AG04450 (cell line): ENCODE measurements around the gene TGFBR3. TPM values are rescaled to one million over a fixed set of nuclear protein-coding genes. Genes with fewer than 3 reads are reported as not detected.

ENCODE experiments used
- CTCF ChIA-PET: fragments of 300-600, 350-600 bp; formaldehyde crosslinking; extraction: SDS; loops from one replicate; lab custom pipeline; 2022; ENCODE audit warnings: antibody characterized with exemption, inconsistent platforms; lab: Charles Lee
- POLR2A ChIA-PET: fragments of 350-600 bp; formaldehyde crosslinking; extraction: SDS; loops from one replicate; lab custom pipeline; 2021; ENCODE audit warnings: antibody characterized with exemption, inconsistent platforms; lab: Yijun Ruan, JAX
- DNase-seq: peaks from one replicate; pipeline ENCODE4 v3.0.0-alpha.2; 2011; ENCODE audit warnings: low read depth, low spot score
- H3K27ac ChIP-seq: one replicate; pipeline ENCODE4 v1.5.1; 2012; ENCODE audit warnings: low read depth, low read length, control low read depth
- H3K27me3 ChIP-seq: one replicate; pipeline ENCODE4 v1.6.0; 2012; ENCODE audit warnings: low read length; ENCODE audit not compliant: control insufficient read depth, insufficient read depth
- H3K4me3 ChIP-seq: 2 replicates; pipeline ENCODE4 v1.5.1; 2011; ENCODE audit warnings: mild to moderate bottlenecking, low read depth, low read length, control low read depth
- H3K9me3 ChIP-seq: 2 replicates; pipeline ENCODE4 v1.5.1; 2012; ENCODE audit warnings: low read length; ENCODE audit not compliant: control insufficient read depth, insufficient read depth
- polyA plus RNA-seq: library from polyadenylated mRNA; depleted of rRNA; stranded (reverse); fragments of >200 nt; gene quantifications from 2 replicates; pipeline ENCODE4 v1.2.3, GENCODE V29; 2011
- TF ChIP-seq, protein P1 (sequence below): IDR thresholded peaks from 2 replicates; pipeline ENCODE4 v1.5.1; 2011; ENCODE audit warnings: low read depth, low read length, control low read depth, inconsistent platforms

Gene TGFBR3
- polyA plus RNA-seq, 1 experiment, result 36.5 TPM

DNA sequence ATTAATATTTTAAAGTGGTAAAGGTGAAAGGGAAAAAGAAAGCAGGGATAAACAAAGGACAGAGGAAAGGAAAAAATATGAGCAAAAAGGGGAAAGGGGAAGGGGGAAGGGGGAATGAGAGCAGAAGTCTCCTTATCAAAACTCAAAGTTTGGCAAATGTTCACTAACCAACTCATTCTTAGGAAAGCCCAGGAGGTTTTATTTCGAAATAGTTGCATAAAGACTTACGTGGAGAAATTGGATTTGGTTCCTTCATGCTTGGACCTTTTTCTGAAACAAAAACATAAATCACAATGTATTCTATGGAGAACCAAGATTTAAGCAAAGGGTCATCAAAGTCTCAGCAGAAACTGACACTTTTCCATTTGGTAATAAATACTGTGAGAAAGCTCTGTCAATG, 188.1 kb downstream of the TGFBR3 start:
- Histone ChIP-seq H3K27me3 (no peaks in the 10 kb centered on the region), H3K27ac (no peak overlapping the region), H3K9me3 (no peaks in the 10 kb centered on the region), H3K4me3 (no peak overlapping the region)
- CTCF ChIA-PET, result interaction anchor here (0.6 to 1.0 kb wide), 2 partner anchors 185 kb away, joined by 3 to 4 read pairs; no protein-coding TSS in a partner anchor
- POLR2A ChIA-PET, result interaction anchor here (1.1 kb wide), 1 partner anchor 123 kb away, joined by 3 read pairs; no protein-coding TSS in a partner anchor
- DNase-seq, result no peak
- TF ChIP-seq, protein P1, sequence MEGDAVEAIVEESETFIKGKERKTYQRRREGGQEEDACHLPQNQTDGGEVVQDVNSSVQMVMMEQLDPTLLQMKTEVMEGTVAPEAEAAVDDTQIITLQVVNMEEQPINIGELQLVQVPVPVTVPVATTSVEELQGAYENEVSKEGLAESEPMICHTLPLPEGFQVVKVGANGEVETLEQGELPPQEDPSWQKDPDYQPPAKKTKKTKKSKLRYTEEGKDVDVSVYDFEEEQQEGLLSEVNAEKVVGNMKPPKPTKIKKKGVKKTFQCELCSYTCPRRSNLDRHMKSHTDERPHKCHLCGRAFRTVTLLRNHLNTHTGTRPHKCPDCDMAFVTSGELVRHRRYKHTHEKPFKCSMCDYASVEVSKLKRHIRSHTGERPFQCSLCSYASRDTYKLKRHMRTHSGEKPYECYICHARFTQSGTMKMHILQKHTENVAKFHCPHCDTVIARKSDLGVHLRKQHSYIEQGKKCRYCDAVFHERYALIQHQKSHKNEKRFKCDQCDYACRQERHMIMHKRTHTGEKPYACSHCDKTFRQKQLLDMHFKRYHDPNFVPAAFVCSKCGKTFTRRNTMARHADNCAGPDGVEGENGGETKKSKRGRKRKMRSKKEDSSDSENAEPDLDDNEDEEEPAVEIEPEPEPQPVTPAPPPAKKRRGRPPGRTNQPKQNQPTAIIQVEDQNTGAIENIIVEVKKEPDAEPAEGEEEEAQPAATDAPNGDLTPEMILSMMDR, result no peak

DNA sequence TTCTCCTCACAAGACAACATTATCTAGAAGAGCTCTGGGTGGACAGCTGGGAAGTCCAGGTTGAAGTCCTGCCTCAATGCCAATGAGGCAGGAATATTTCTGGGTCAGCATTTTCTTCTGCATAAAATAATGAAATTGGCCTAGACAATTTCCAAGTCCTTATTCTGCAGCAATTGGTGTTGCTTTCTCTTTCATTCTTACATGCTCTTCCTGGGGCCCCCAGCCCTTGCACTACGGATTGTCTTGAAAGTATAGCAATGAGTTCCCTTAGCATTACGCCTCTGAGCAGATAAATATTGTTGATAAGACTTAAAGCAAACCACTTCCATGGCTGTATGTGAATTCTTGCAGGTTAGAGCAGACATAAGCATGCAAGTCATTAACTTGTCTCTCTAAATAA, 188.5 kb downstream of the TGFBR3 start:
- DNase-seq, result no peak
- no peaks in the 10 kb centered on the region for H3K9me3 ChIP-seq
- no peak overlapping the region for H3K4me3 ChIP-seq
- TF ChIP-seq, protein P1, result no peak
- no peak overlapping the region for H3K27ac ChIP-seq
- CTCF ChIA-PET, result interaction anchor here (1.0 kb wide), 1 partner anchor 185 kb away, joined by 3 read pairs; no protein-coding TSS in a partner anchor
- no peaks in the 10 kb centered on the region for H3K27me3 ChIP-seq
- POLR2A ChIA-PET, result interaction anchor here (1.1 kb wide), 1 partner anchor 122 kb away, joined by 3 read pairs; no protein-coding TSS in a partner anchor

DNA sequence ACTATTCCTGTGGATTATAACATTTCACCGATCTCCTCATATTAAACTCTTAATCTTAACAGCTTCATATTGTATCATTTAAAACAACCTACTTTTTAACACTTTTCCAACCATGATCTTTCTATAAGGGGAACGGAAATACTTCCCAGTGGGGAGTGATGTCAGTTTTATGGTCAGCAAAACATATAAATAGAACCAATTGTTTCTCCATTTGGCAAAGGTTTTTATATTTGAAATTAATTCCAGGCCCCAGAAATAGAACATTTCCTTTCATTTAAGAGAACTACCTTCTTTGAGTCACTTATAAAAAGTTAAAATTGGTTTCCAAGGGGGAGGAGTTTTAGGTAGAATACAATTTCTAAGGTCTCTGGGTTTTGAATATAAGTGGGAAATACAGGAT, 189.6 kb downstream of the TGFBR3 start:
- POLR2A ChIA-PET, result no interaction called here
- DNase-seq, result no peak
- CTCF ChIA-PET, result interaction anchor here (0.6 kb wide), 1 partner anchor 185 kb away, joined by 4 read pairs; no protein-coding TSS in a partner anchor

DNA sequence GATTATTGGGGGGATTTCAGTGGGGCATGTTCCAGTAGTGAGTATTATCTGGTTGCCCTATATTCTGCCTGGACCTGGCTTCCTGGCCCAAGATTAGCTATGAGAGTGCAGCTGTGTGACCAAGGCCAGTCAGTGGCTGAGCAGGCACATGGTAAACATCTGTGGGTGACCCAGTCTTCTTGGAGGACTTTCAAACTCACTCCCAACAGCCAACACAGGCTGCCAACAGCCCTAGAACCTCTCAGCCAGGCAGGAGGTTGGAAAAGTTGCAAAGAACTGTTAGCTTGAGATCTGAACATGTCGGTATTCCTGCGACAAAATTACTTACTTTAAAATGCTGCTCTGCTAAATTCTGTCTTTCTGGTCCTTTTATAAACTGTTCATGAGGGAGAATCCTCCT, 192.4 kb downstream of the TGFBR3 start:
- no peaks in the 10 kb centered on the region for H3K9me3 ChIP-seq
- H3K27me3 ChIP-seq, result no peaks in the 10 kb centered on the region
- ChIA-PET POLR2A (no interaction called here), CTCF (interaction anchor here (0.5 to 1.2 kb wide), 2 partner anchors 74 to 617 kb away, joined by 3 to 4 read pairs; no protein-coding TSS in a partner anchor)
- TF ChIP-seq, protein P1, result no peak
- no peak overlapping the region for H3K27ac ChIP-seq
- DNase-seq, result no peak
- no peak overlapping the region for H3K4me3 ChIP-seq

More for the DNA sequence above, 189.6 kb downstream of the TGFBR3 start:
- H3K27ac ChIP-seq, result no peak overlapping the region
- TF ChIP-seq, protein P1, result no peak
- no peak overlapping the region for H3K4me3 ChIP-seq
- H3K9me3 ChIP-seq, result no peaks in the 10 kb centered on the region
- no peaks in the 10 kb centered on the region for H3K27me3 ChIP-seq

DNA sequence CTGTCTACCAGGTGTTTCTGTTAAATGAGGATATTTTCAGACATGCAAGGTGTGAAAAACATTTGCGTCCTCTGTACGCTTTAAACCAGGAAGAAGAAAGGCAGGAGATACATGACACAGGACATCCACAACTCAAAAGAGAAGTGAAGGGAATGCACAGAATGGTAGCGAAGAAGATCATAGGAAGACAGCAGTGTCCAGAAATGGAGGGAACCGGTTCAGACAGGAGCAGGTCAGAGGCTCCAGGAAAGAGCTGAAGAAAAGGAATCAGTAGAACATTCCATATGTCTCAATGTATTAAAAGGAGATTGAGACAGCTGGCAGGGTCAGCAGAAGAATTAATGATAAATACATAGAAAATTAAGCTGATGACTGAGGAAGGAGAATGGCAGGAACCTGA, 194.4 kb downstream of the TGFBR3 start:
- TF ChIP-seq, protein P1, result no peak
- no peaks in the 10 kb centered on the region for H3K9me3 ChIP-seq
- no peak overlapping the region for H3K27ac ChIP-seq
- no peak for DNase-seq
- POLR2A ChIA-PET, result no interaction called here
- H3K27me3 ChIP-seq, result no peaks in the 10 kb centered on the region
- CTCF ChIA-PET, result interaction anchor here (0.7 kb wide), 1 partner anchor 9 kb away, joined by 3 read pairs; no protein-coding TSS in a partner anchor
- no peak overlapping the region for H3K4me3 ChIP-seq
